ENCODE results near the gene HP.

The HP gene

DNA sequence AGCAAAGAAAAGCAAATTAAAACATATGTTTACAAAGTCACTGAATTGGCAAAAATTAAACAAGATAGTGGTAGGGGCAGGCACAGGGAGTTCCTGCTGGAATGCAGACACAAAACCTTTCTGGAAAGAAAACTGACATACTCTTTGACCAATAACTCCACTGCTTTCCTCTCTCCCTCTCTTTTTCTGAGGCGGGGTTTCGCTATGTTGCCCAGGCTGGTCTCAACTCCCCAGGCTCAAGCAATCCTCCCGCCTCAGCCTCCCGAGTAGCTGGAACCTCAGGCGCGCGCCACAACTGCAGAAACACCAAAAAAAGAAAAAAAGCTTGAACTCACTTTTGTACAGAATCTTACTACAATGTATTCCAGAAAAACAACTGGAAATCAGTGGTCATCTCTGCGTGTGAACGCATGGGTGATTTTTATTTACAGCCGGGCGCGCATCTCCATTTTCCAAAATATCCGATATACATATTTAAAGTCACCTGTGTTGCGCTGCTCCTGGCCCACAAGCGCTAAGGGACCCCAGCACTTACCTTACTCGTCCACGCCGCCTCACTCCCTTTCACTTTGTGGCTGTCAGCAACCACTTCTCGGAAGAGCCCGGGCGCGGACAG is 38.6 kb downstream of the HP start:
- DNase-seq (ENCODE audit: low spot score), result peak; percentile 61

GRCh38 chr16:72093448-72094265 is 39.4 kb downstream of the HP start, which contains the start of the genes DHX38 and TXNL4B:
Gene DHX38, plus strand, starts transcription at chr16:72093847. Its CDS starts 2,311 bp downstream, at chr16:72096158.
Gene TXNL4B, minus strand, starts transcription at chr16:72093620. Its CDS starts 2,871 bp downstream, at chr16:72090749.
- peak; percentile 98 for DNase-seq (ENCODE audit: low spot score)

DNA sequence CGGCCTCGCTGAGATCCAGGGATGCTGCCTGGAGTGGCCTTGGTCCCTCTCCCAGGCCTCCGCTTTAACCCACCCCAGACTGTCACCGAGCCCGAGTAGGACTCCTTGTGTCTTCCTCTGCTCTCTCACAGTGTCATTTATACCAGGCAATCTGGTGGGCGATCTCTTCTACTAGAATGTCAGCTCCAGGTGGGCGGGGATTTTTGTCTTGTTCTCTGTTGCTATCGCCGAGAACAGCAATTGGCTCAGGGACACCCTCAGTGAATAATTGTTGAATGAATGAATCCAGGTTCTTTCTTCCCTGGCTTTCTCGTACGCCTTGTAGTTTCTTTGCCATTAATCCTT is 39.9 kb downstream of the HP start:
- no peak for DNase-seq (ENCODE audit: low spot score)

- no peak for DNase-seq (ENCODE audit: low spot score)
Measured at GRCh38 chr16:72098936-72099335, 44.6 kb downstream of the HP start.

DNA sequence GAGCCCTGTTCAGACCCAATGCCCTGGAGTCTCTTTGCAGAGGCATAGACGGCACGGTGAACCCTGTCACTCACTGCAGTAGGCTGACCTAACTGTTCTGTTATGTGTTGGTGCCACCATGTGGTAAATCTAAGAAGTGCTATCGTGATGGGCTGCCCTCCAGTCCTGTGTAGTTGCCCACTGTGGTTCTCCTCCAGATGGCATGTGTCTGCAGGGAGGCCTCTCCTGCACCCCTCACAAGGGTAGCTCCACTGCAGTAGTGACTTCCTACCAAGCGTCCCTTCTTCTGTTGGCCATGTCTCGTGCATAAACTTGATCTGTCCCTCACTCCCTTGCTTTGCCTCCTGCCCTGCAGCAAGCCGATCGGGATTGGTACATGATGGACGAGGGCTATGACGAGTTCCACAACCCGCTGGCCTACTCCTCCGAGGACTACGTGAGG is 45.1 kb downstream of the HP start:
- DNase-seq (ENCODE audit: low spot score), result peak; percentile 73

- DNase-seq (ENCODE audit: low spot score), result no peak
Measured at GRCh38 chr16:72101195-72101594, 46.9 kb downstream of the HP start.

DNA sequence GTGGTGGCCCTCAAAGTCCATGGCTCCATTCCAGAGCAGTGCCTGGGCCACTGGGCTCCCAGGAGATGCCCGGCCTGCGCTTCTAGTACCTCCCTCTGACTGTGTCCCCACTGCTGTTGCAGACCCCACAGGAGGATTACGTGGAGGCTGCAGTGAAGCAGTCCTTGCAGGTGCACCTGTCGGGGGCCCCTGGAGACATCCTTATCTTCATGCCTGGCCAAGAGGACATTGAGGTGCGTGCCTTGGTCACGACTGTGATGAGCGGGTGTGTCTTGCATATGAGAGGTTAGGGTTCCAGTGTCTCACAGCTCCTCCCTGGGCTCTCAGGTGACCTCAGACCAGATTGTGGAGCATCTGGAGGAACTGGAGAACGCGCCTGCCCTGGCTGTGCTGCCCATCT is 50.6 kb downstream of the HP start:
- no peak for DNase-seq (ENCODE audit: low spot score)

DNA sequence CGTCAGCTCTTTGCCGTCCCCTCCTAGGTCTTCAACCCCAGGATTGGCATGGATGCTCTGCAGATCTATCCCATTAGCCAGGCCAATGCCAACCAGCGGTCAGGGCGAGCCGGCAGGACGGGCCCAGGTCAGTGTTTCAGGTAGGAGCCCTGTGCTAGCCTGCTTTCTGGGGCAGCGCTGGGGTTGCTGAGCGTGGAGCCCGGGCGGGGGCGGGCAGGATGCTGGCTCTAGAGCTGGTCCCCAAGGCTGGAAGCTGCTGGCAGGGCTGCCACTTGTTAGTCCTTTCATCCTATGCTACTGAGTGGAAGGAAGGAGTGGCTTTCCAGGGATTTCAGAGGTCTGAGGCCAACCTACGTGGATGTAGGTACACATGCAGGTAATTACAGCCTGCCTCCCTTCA is 51.7 kb downstream of the HP start:
- DNase-seq (ENCODE audit: low spot score), result no peak

- DNase-seq (ENCODE audit: low spot score), result no peak
Measured at GRCh38 chr16:72107371-72107770, 53.1 kb downstream of the HP start.

GRCh38 chr16:72108353-72109102 is 54.2 kb downstream of the HP start:
- DNase-seq (ENCODE audit: low spot score), result no peak

GRCh38 chr16:72109300-72109699 is 55.0 kb downstream of the HP start:
- DNase-seq (ENCODE audit: low spot score), result no peak

- DNase-seq (ENCODE audit: low spot score), result no peak
Measured at GRCh38 chr16:72109966-72110530, 55.7 kb downstream of the HP start.
